Natural killer cell (primary cell): ENCODE results near the gene ZNF536. TPM values are rescaled to one million over a fixed set of nuclear protein-coding genes. Genes with fewer than 3 reads are reported as not detected.

Experiments
- ATAC-seq, 3 donors: fragments of 150-1000 bp in 2 of 3; fragments of 200-7000 bp in 1 of 3; cut with Tn5 transposase; 1 replicate in 1 of 3; 2 replicates in 2 of 3; pipeline ENCODE4 v1.10.0; 2021; ENCODE audit warnings: mild to moderate bottlenecking in 2 of 3, moderate library complexity in 2 of 3
- DNase-seq, 2 donors: peaks; one replicate each; pipeline versions ENCODE4 v3.0.0 to v3.0.0-alpha.2; 2013 to 2021; ENCODE audit warnings: mixed read lengths in 1 of 2
- H3K27ac ChIP-seq: one replicate; pipeline ENCODE4 v1.5.1; 2013; ENCODE audit warnings: mild to moderate bottlenecking, low read length
- H3K27me3 ChIP-seq: one replicate; pipeline ENCODE4 v1.6.1; 2013; ENCODE audit warnings: low read length; ENCODE audit not compliant: control insufficient read depth, insufficient read depth
- H3K36me3 ChIP-seq: one replicate; pipeline ENCODE4 v1.6.1; 2013; ENCODE audit warnings: low read length; ENCODE audit not compliant: control insufficient read depth, insufficient read depth
- H3K4me1 ChIP-seq: one replicate; pipeline ENCODE4 v1.6.1; 2013; ENCODE audit warnings: low read length; ENCODE audit not compliant: control insufficient read depth, insufficient read depth
- H3K4me3 ChIP-seq: one replicate; pipeline ENCODE4 v1.5.1; 2013; ENCODE audit warnings: low read length
- H3K9me3 ChIP-seq: one replicate; pipeline ENCODE4 v1.6.1; 2013; ENCODE audit warnings: low read length; ENCODE audit not compliant: control insufficient read depth, insufficient read depth
- H3K27ac Mint-ChIP-seq, 2 donors: one replicate each; pipeline ENCODE4 v1.8.0; 2022; ENCODE audit warnings: mild to moderate bottlenecking in 2 of 2, mixed read lengths in 2 of 2, moderate library complexity in 1 of 2
- H3K27me3 Mint-ChIP-seq, 2 donors: one replicate each; pipeline ENCODE4 v1.8.0; 2022; ENCODE audit warnings: low read depth in 2 of 2, mixed read lengths in 2 of 2
- H3K36me3 Mint-ChIP-seq: one replicate; pipeline ENCODE4 v1.8.0; 2022; ENCODE audit warnings: mixed read lengths
- H3K4me1 Mint-ChIP-seq, 2 donors: one replicate each; pipeline ENCODE4 v1.8.0; 2022; ENCODE audit warnings: mixed read lengths in 2 of 2
- H3K4me3 Mint-ChIP-seq: one replicate; pipeline ENCODE4 v1.8.0; 2022; ENCODE audit warnings: mild to moderate bottlenecking, moderate library complexity, mixed read lengths
- H3K9me3 Mint-ChIP-seq, 2 donors: one replicate each; pipeline ENCODE4 v1.8.0; 2022; ENCODE audit warnings: mixed read lengths in 2 of 2
- CTCF ChIP-seq: fragments of 200-600 bp; IDR thresholded peaks from one replicate; pipeline ENCODE4 v1.8.0; 2022; ENCODE audit warnings: antibody characterized with exemption
- WGBS: methylation state at CpG from one replicate; pipeline ENCODE4 v1.1.7; 2013; ENCODE audit warnings: missing lambda C conversion rate; ENCODE audit not compliant: insufficient coverage; 5-methylcytosine and 5-hydroxymethylcytosine counted together
- intact Hi-C: fragments of 100-400 bp; cut with micrococcal nuclease; formaldehyde crosslinking; loops from one replicate; pipeline ENCODE4 v1.14.2; 2022
- total RNA-seq, 4 donors: library from RNA; stranded (reverse); fragments of 120-200 nt in 1 of 4; gene quantifications; one replicate each; pipeline versions ENCODE4 v1.2.3 to v1.2.4, GENCODE V29; 2013 to 2022

ZNF536 gene
- total RNA-seq, 3 donors from 2014 or later (not counting 1 experiment from before 2014, with no cell fraction given): not detected

DNA sequence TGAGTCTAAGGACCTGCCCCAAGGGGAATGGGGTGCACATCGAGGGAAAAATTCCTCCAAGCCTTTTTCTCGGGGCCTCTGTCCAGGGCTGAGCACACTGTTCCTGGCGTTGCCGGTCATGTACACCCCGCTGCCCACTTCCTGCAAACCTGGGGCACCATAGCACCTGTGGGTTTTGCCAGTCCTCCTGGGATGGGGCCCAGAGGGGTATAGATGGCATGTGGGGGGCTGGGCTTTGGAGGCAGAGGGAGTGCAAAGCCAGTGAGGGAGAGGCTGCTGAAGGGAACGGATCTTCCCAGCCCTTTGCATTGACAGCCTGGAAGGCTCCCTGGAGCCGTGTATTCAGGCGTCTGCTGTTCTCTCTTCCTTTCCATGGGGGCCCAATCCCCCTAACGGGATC lies 187.3 kb downstream of the ZNF536 start:
- H3K27ac Mint-ChIP-seq: no peak overlapping the region
- no peaks in the 10 kb centered on the region for H3K36me3 ChIP-seq
- intact Hi-C loops: no loop called here
- H3K27ac ChIP-seq: no peak overlapping the region
- ATAC-seq (no peak), DNase-seq (no peak)
- no peaks in the 10 kb centered on the region for H3K9me3 ChIP-seq
- H3K27me3 ChIP-seq: no peaks in the 10 kb centered on the region
- WGBS: 82% methylated on average over 9 of the region's 9 CpGs
- H3K27me3 Mint-ChIP-seq: peaks cover 0 to 7% of the 10 kb centered on the region in 2 donors
- no peak for TF ChIP-seq CTCF
- no peak overlapping the region for H3K4me3 Mint-ChIP-seq
- no peaks in the 10 kb centered on the region for H3K36me3 Mint-ChIP-seq
- no peaks in the 10 kb centered on the region for H3K4me1 Mint-ChIP-seq
- no peak overlapping the region for H3K4me3 ChIP-seq
- H3K9me3 Mint-ChIP-seq: no peaks in the 10 kb centered on the region
- no peaks in the 10 kb centered on the region for H3K4me1 ChIP-seq

- WGBS: 90% methylated on average over 5 of the region's 8 CpGs
- ATAC-seq: no peak
- DNase-seq: no peak
- Histone ChIP-seq H3K9me3 (no peaks in the 10 kb centered on the region), H3K4me3 (no peak overlapping the region), H3K27ac (no peak overlapping the region), H3K4me1 (no peaks in the 10 kb centered on the region), H3K36me3 (no peaks in the 10 kb centered on the region), H3K27me3 (no peaks in the 10 kb centered on the region)
- TF ChIP-seq CTCF: no peak
- no peak overlapping the region for H3K27ac Mint-ChIP-seq
- intact Hi-C loops: no loop called here
- H3K4me1 Mint-ChIP-seq: no peaks in the 10 kb centered on the region
- H3K9me3 Mint-ChIP-seq: no peaks in the 10 kb centered on the region
- no peak overlapping the region for H3K4me3 Mint-ChIP-seq
- H3K36me3 Mint-ChIP-seq: no peaks in the 10 kb centered on the region
- H3K27me3 Mint-ChIP-seq: peaks cover 0 to 7% of the 10 kb centered on the region in 2 donors
Measured at GRCh38 chr19:30562981-30563380, 190.8 kb downstream of the ZNF536 start.

DNA sequence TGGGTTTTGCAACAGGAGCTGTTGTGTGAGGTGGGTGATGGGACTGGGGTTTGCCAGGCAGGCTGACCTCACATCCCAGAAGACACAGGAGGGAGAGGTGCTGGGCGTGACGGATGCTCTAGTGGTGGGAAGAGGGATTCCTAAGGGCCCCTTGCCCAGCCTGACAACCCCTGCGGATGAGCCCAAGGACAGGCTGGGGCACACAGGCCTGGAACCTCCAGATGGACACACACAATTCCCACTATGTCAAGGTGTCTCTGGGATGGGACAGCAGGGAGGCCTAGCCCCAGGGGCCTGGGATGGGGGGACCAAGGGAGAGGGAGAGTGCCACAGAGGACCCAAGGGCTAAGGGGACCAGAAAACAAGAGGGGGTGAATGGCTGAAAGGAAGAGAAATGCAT lies 191.5 kb downstream of the ZNF536 start:
- H3K27ac Mint-ChIP-seq: no peak overlapping the region
- H3K9me3 Mint-ChIP-seq: no peaks in the 10 kb centered on the region
- no peak for DNase-seq
- no peak overlapping the region for H3K27ac ChIP-seq
- no peak for TF ChIP-seq CTCF
- intact Hi-C loops: no loop called here
- peaks cover 0 to 7% of the 10 kb centered on the region in 2 donors for H3K27me3 Mint-ChIP-seq
- no peak overlapping the region for H3K4me3 Mint-ChIP-seq
- no peaks in the 10 kb centered on the region for H3K27me3 ChIP-seq
- no peaks in the 10 kb centered on the region for H3K9me3 ChIP-seq
- no peaks in the 10 kb centered on the region for H3K36me3 Mint-ChIP-seq
- H3K4me3 ChIP-seq: no peak overlapping the region
- H3K36me3 ChIP-seq: no peaks in the 10 kb centered on the region
- 82% methylated on average over 3 of the region's 3 CpGs for WGBS
- no peak for ATAC-seq
- H3K4me1 ChIP-seq: no peaks in the 10 kb centered on the region
- H3K4me1 Mint-ChIP-seq: no peaks in the 10 kb centered on the region

- WGBS: 74% methylated on average over 11 of the region's 11 CpGs
- intact Hi-C loops: no loop called here
- H3K27me3 ChIP-seq: no peaks in the 10 kb centered on the region
- no peak overlapping the region for H3K27ac ChIP-seq
- ATAC-seq: no peak
- Mint-ChIP-seq H3K4me1 (no peaks in the 10 kb centered on the region), H3K4me3 (no peak overlapping the region), H3K27ac (no peak overlapping the region), H3K36me3 (no peaks in the 10 kb centered on the region), H3K9me3 (no peaks in the 10 kb centered on the region), H3K27me3 (peaks cover 0 to 7% of the 10 kb centered on the region in 2 donors)
- no peak for DNase-seq
- no peaks in the 10 kb centered on the region for H3K4me1 ChIP-seq
- no peak for TF ChIP-seq CTCF
- H3K36me3 ChIP-seq: no peaks in the 10 kb centered on the region
- H3K9me3 ChIP-seq: no peaks in the 10 kb centered on the region
- H3K4me3 ChIP-seq: no peak overlapping the region
Measured at GRCh38 chr19:30564551-30565011, 192.4 kb downstream of the ZNF536 start.
